ENCODE measurements around the gene APOBEC3F. TPM values are rescaled to one million over a fixed set of nuclear protein-coding genes. Genes with fewer than 3 reads are reported as not detected.
"Not testable (repeated sequence)": the region's sequence is repeated elsewhere in the genome, so short reads cannot be mapped to it uniquely, and the experiment has no call there.

APOBEC3F gene
- total RNA-seq, 3 donors from 2014 or later = 1.9 to 7.9 (median 5.9) TPM

DNA sequence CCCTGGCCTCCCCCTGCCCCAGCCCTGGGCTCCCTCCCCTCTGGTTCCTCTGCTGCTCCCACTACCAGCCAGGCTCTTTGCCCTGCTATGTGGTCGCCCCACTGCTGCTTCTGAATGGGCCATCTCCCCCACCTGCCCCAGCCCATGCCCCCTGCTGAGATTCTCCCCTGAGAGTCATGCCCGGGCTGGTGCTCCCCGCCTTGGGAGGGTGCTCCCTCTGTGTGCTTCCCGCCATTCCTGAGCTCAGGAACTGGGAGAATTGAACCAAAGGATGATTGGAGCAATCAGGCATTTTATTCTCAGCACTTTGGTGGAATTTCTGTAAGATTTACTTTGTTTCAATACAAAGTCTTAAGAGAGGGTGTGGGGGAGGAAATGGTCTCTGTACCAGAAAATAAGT lies 12.9 kb upstream of the APOBEC3F start:
- H3K27me3 ChIP-seq = no peaks in the 10 kb centered on the region
- H3K9me3 ChIP-seq = no peaks in the 10 kb centered on the region
- no peaks in the 10 kb centered on the region for H3K4me1 ChIP-seq
- no peaks in the 10 kb centered on the region for H3K36me3 ChIP-seq
- DNase-seq (ENCODE audit: low spot score in 2 of 2) = no peak
- TF ChIP-seq POLR2AphosphoS5 (IDR thresholded peaks at IDR 0.05) = no peak
- TF ChIP-seq, protein P1, sequence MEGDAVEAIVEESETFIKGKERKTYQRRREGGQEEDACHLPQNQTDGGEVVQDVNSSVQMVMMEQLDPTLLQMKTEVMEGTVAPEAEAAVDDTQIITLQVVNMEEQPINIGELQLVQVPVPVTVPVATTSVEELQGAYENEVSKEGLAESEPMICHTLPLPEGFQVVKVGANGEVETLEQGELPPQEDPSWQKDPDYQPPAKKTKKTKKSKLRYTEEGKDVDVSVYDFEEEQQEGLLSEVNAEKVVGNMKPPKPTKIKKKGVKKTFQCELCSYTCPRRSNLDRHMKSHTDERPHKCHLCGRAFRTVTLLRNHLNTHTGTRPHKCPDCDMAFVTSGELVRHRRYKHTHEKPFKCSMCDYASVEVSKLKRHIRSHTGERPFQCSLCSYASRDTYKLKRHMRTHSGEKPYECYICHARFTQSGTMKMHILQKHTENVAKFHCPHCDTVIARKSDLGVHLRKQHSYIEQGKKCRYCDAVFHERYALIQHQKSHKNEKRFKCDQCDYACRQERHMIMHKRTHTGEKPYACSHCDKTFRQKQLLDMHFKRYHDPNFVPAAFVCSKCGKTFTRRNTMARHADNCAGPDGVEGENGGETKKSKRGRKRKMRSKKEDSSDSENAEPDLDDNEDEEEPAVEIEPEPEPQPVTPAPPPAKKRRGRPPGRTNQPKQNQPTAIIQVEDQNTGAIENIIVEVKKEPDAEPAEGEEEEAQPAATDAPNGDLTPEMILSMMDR (IDR thresholded peaks at IDR 0.05) = no peak
- TF ChIP-seq POLR2A (IDR thresholded peaks at IDR 0.05) = no peak
- no peak overlapping the region for H3K4me3 ChIP-seq
- H3K27ac ChIP-seq = no peak overlapping the region
- intact Hi-C loops (cut with DNase I; ENCODE audit: low total_unique reads) = no loop called here

DNA sequence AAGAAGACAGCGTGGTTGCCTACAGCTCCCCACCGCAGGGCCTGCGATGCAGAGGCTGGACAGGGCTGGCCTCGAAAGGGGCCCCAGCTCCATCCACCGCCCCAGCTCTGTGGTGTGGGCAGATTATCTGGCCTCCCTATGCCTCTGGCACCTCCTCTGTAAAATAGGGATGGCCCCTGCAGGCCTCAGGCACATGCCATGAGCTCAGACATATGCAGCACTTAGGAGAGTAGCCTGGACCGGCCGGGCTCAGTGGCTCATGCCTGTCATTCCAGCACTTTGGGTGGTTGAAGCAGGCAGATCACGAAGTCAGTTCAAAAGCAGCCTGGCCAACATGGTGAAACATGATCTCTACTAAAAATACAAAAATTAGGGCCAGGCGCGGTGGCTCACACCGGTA lies 12.4 kb upstream of the APOBEC3F start:
- Histone ChIP-seq H3K36me3 (no peaks in the 10 kb centered on the region), H3K4me3 (no peak overlapping the region), H3K27me3 (no peaks in the 10 kb centered on the region), H3K4me1 (no peaks in the 10 kb centered on the region), H3K9me3 (no peaks in the 10 kb centered on the region), H3K27ac (no peak overlapping the region)
- DNase-seq (ENCODE audit: low spot score in 2 of 2) = no peak
- TF ChIP-seq POLR2A (IDR thresholded peaks at IDR 0.05) (no peak), POLR2AphosphoS5 (IDR thresholded peaks at IDR 0.05) (no peak)
- TF ChIP-seq, protein P1 (IDR thresholded peaks at IDR 0.05) = no peak
- intact Hi-C loops (cut with DNase I; ENCODE audit: low total_unique reads) = no loop called here

DNA sequence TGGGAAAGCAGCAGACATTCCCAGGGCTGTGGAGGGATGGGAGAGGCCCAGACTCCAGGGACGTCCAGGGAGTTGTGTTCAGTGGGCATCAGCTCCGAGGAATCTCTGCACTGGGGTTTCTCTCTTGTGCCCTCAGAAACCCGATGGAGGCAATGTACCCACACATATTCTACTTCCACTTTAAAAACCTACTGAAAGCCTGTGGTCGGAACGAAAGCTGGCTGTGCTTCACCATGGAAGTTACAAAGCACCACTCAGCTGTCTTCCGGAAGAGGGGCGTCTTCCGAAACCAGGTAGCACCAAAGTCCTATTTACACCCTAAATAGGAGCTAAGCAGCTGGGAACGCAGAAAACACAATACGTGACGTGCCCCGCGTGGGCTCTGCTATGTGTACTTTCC lies 11.4 kb upstream of the APOBEC3F start:
- Histone ChIP-seq H3K27ac (no peak overlapping the region), H3K9me3 (no peaks in the 10 kb centered on the region), H3K36me3 (no peaks in the 10 kb centered on the region), H3K4me3 (no peak overlapping the region), H3K27me3 (no peaks in the 10 kb centered on the region), H3K4me1 (no peaks in the 10 kb centered on the region)
- intact Hi-C loops (cut with DNase I; ENCODE audit: low total_unique reads) = no loop called here
- DNase-seq (ENCODE audit: low spot score in 2 of 2) = no peak
- TF ChIP-seq, protein P1 (IDR thresholded peaks at IDR 0.05) = no peak
- no peak for TF ChIP-seq POLR2AphosphoS5 (IDR thresholded peaks at IDR 0.05)
- TF ChIP-seq POLR2A (IDR thresholded peaks at IDR 0.05) = no peak

DNA sequence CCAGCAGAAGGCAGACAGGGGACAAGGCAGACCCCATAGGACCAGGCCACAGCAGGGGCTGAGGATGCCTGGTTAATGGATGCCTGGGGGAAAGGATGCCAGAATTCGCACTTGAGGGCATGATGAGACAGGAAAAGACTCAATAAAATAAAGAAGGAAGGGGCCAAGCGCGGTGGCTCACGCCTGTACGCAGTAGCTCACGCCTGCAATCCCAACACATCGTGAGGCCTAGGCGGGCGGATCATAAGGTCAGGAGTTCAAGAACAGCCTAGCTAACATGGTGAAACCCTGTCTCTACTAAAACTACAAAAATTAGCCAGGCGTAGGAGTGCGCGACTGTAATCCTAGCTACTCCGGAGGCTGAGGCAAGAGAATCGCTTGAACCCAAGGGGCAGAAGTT lies 10.0 kb upstream of the APOBEC3F start:
- Histone ChIP-seq H3K27me3 (no peaks in the 10 kb centered on the region), H3K27ac (no peak overlapping the region), H3K9me3 (no peaks in the 10 kb centered on the region), H3K36me3 (no peaks in the 10 kb centered on the region), H3K4me1 (no peaks in the 10 kb centered on the region), H3K4me3 (no peak overlapping the region)
- intact Hi-C loops (cut with DNase I; ENCODE audit: low total_unique reads) = no loop called here
- TF ChIP-seq POLR2A (IDR thresholded peaks at IDR 0.05) (no peak), POLR2AphosphoS5 (IDR thresholded peaks at IDR 0.05) (no peak)
- TF ChIP-seq, protein P1 (IDR thresholded peaks at IDR 0.05) = no peak
- DNase-seq (ENCODE audit: low spot score in 2 of 2) = no peak

DNA sequence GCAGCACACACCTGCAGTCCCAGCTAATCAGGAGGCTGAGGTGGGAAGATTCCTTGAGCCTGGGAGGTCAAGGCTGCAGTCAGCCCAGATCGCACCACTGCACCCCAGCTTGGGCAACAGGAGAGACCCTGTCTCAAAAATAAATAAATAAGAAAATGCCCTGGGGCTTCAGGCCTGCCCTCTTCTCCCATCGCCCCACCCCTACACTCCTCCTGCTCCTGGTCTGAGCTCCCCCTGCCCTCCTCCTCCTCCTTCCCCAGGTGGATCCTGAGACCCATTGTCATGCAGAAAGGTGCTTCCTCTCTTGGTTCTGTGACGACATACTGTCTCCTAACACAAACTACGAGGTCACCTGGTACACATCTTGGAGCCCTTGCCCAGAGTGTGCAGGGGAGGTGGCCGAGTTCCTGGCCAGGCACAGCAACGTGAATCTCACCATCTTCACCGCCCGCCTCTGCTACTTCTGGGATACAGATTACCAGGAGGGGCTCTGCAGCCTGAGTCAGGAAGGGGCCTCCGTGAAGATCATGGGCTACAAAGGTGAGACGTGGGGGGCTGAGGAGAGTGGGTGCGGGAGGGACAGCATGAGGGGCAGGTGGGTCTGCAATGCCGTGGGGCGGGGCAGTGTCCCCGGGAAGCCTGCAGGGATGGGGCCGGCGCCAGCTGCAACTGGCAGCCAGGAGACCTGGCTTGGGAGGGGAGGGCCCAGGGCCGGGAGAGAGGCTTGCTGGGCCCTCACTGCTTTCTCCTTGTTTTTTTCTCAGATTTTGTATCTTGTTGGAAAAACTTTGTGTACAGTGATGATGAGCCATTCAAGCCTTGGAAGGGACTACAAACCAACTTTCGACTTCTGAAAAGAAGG lies 9.0 kb upstream of the APOBEC3F start:
- intact Hi-C loops (cut with DNase I; ENCODE audit: low total_unique reads); H3K36me3 ChIP-seq; H3K27ac ChIP-seq; H3K27me3 ChIP-seq; DNase-seq (ENCODE audit: low spot score in 2 of 2); H3K4me1 ChIP-seq; H3K4me3 ChIP-seq; H3K9me3 ChIP-seq: not testable (repeated sequence)

DNA sequence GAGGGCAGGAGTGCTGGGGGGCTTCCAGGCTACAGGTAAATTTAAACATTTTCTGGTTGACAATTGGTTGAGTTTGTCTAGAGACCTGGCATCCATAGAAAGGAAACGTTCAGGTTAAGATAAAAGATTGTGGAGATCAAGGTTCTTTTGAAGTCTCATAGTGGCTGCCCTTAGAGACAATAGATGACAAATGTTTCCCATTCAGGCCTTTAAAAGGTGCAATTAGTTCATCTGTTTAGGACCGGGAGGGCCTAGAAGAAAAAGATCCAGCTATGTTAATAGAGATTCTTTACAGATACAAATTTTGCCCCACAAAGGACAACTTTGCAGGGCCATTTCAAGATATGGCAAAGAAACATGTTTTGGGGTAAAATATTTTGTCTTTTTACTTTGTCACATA lies 3.6 kb upstream of the APOBEC3F start:
- H3K4me1 ChIP-seq; H3K36me3 ChIP-seq; H3K9me3 ChIP-seq; DNase-seq (ENCODE audit: low spot score in 2 of 2); intact Hi-C loops (cut with DNase I; ENCODE audit: low total_unique reads); H3K27me3 ChIP-seq; H3K27ac ChIP-seq; H3K4me3 ChIP-seq: not testable (repeated sequence)
